Testis (tissue), 2 donors: Measurements from ENCODE around the gene SPACA6.

Source experiments
- CTCF ChIP-seq, 3 experiments: fragments of 450-650 bp in 2 of 3; fragments of 200-600 bp in 1 of 3; sonication (generic) in 1 of 3; IDR thresholded peaks; one replicate each; pipeline ENCODE4 v1.5.1; 2016 to 2019; ENCODE audit warnings: antibody characterized with exemption in 3 of 3, mild to moderate bottlenecking in 2 of 3, moderate library complexity in 1 of 3
- POLR2A ChIP-seq: fragments of 450-650 bp; IDR thresholded peaks from one replicate; pipeline ENCODE4 v1.6.1; 2017; ENCODE audit warnings: antibody characterized with exemption, mild to moderate bottlenecking, moderate library complexity

- TF ChIP-seq POLR2A (no peak), CTCF (IDR thresholded peaks at IDR 0.05) (no peak)
Measured at GRCh38 chr19:51695702-51696315, 2.7 kb downstream of the SPACA6 start.
